HL-60/S4 (cell line): Measurements from ENCODE around the gene ARSG.

Experiments
- in situ Hi-C: fragments of 300-500 bp; cut with MboI; formaldehyde crosslinking; loops from 2 replicates; pipeline ENCODE4 v1.14.3; 2022; ENCODE audit warnings: low sequenced_read_pairs

ARSG gene

DNA sequence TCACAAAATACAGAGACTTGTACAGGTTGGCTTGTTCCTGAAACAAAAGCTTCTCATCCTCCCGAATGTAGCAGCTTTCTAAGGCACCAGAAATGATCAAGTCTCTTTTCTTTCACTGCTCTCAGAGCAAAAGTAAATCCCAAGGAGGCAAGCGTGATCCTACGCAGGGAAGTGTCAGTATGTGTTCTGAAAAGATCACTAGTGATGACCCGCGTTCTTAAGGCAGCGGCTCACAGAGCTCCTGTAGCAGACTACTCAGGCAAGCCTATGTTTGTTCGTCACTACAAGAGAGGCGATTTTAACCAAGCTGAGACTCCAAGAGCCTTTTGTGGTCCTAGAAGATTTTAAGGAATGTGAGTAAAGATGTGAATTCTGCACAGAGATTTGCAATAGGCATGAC, 131.5 kb downstream of the ARSG start:
- in situ Hi-C loops: no loop called here

DNA sequence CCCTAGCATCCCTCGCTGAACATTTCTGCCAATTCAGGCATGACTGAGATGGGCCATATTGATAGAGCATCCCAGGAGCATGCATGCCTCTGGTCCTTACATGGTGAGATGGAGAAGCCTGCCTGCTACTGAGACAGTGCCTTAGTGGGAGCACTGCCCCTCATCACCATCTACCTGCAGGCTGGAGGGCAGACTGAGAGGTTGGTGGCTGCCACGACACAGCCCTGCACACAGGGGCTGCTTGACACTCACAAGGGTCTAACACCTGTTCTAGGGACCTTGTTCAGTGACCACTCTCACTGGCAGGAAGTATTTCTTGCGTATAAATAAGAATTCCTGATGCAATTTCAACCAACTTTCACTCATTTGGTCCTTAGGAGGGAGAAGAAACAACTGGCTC, 132.0 kb downstream of the ARSG start:
- in situ Hi-C loops: no loop called here

DNA sequence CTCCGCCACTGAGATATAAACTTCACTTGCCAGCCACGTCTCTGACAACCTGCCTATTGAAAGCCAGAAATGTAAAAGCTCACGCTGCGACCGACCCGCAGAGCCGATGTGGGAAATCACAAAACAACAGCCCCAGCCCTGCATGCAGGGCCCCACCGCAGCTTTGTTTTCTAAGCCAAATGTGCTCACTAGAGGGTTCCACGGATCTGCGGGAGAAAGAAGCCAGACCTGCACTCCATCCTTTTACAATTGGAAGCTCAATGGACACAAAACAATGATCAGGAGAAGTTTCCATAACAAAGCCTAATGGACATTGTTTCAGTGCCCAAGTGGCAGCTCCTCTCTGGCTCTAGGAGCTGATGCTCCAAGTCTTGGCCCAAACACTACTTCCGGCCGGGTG, 132.9 kb downstream of the ARSG start:
- in situ Hi-C loops: no loop called here

GRCh38 chr17:68424861-68425260, 133.6 kb downstream of the ARSG start:
- in situ Hi-C loops: no loop called here

- in situ Hi-C loops: no loop called here
Observed at GRCh38 chr17:68425979-68426378, 134.7 kb downstream of the ARSG start.

GRCh38 chr17:68427575-68427974, 136.3 kb downstream of the ARSG start:
- in situ Hi-C loops: no loop called here

- in situ Hi-C loops: no loop called here
Observed at GRCh38 chr17:68428498-68429172, 137.3 kb downstream of the ARSG start.

GRCh38 chr17:68429881-68430280, 138.6 kb downstream of the ARSG start:
- in situ Hi-C loops: loop anchor here (10.0 kb wide), 1 partner anchor 165 kb away; no protein-coding TSS in a partner anchor

DNA sequence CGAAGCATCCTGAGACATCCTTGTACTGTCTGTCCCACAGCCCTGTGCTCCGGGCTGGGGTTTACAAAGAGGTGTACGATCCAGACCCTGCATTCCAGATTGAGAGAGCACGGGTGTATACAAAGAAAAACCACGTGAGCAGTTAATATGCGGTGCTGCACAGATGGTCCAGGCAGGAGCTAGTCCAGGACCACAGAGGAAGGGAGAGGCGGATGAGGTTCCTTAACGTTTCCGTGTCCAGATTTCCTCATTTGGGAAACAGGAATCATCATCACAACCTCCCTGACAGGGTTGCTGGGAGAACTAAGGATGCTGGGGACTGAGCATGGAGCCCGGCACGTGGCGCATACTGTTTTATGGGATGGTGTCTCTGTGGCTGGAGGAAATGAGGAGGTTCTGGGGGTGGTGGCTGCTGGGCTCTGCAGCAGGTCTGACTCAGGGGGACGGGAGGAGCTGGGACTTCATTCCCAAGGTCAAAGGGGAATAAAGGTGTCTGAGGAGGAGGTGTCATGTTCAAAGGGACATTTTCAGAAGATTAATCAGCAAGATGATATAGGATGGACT, 139.8 kb downstream of the ARSG start:
- in situ Hi-C loops: loop anchor here (10.0 kb wide), 1 partner anchor 166 kb away; no protein-coding TSS in a partner anchor

DNA sequence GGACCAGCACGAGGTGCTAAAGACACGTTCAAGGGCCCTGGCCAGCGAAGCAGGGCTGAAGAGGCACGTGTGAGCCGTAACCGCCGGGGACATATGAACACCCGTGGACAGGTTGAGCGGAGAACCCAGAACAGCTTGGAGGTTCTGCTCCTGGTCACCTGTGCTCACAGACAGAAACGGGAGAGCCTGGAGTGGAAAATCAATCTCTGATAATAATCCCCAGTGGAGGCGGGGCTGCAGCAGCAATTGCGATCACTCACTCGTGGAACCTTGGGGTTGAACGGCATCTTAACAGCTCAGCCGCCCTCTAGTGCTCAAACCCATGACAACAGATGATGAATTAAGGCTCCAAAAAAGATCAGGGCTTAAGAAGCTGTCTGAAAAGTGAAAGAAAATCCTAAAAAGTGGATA, 140.4 kb downstream of the ARSG start:
- in situ Hi-C loops: loop anchor here (10.0 kb wide), 1 partner anchor 167 kb away; no protein-coding TSS in a partner anchor

DNA sequence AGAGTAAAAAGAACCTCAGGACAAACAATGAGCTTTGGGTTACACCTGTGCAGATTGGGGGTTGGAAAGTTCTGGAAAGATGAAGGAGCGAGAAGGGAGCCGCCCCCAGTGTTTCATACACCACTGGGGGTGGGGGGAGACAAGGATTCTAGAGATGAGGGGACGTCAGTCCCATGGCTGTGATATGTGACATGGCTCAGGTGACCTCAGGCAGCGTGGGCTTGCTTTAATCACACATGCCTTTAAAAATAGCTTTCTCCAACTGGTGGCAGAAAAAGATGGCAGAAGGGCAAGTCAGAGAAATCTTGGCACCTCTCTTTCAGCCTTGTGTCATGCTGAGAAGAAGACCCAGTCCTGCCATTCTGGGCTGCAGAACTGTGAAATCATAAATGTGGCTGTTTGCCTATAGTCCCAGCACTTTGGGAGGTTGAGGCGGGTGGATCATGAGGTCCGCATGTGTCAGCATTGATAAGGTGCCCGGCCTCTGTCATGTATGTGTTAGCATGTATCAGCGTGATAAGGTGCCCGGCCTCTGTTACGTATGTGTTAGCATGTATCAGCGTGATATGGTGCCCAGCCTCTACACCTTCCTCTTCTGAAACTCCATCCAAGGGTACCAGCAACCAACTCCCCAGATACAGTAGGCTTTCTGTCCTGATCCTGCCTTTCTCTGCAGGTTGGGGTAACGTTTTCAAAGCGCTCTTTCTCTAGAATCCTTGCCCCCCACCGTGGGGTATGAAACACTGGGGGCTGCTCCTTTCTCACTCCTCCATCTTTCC, 141.0 kb downstream of the ARSG start:
- in situ Hi-C loops: loop anchor here (10.0 kb wide), 1 partner anchor 167 kb away; no protein-coding TSS in a partner anchor

DNA sequence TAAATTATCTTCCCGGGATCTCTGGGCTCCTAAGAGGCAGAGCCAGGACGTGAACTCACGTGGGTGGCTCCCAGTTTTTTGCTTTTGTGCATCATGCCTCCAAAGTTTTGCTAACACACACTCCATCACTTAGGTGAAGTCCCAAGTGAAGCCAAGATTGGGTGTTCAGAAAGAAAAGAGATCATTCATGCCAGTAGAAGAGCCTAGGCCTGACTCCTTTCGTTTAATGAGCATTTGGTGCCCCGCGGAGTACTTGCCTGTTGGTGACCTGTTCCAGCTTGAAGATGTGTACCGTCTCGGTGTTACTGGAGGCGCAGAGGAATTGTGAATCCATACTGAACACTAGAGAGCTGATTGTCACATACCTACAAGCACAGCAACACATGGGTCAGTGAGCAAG, 141.9 kb downstream of the ARSG start:
- in situ Hi-C loops: loop anchor here (10.0 kb wide), 1 partner anchor 168 kb away; no protein-coding TSS in a partner anchor

DNA sequence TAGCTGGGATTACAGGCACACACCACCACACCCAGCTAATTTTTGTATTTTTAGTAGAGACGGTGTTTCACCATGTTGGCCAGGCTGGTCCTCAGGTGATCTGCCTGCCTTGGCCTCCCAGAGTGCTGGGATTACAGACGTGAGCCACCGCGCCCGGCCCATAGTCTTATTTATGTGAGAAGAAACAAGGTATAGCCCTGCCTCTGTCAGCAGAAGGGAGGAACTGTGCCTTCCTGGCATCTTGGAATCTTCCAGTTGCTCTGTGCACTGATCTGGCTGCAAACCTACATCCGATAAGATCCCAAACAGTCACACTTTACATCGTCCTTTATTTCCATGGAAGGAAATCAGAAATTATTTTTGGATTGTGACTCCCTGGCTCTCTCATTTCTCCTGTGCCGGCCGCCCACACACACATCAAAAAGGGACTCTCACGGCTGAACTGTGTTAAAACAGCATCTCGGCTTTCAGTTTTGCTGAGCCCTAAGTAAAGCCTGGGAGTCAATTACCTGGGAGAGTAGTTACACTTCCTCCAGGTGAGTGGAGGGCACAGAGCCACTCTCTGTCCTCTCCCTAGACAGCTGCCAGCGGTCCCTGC, 142.7 kb downstream of the ARSG start:
- in situ Hi-C loops: loop anchor here (10.0 kb wide), 1 partner anchor 169 kb away; no protein-coding TSS in a partner anchor

DNA sequence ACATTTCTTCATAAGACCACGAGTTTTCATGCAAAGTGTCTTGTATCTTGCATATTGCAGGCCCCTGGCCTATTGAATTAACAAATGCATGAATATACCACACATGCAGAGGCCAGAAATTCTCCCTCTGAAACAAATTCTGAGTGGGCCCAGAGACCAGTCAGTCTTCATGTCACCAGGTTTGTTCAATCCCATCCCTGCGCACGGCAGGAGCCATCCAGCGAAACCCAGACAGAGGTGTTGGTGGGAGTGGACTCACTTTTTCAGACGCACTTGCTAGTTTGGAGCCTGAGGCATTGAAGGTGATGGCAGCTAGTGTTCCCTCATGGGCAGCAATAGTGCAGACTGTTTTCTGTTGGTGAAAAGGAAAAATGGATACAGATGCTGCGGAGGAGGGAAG, 144.1 kb downstream of the ARSG start:
- in situ Hi-C loops: loop anchor here (10.0 kb wide), 1 partner anchor 171 kb away; no protein-coding TSS in a partner anchor

DNA sequence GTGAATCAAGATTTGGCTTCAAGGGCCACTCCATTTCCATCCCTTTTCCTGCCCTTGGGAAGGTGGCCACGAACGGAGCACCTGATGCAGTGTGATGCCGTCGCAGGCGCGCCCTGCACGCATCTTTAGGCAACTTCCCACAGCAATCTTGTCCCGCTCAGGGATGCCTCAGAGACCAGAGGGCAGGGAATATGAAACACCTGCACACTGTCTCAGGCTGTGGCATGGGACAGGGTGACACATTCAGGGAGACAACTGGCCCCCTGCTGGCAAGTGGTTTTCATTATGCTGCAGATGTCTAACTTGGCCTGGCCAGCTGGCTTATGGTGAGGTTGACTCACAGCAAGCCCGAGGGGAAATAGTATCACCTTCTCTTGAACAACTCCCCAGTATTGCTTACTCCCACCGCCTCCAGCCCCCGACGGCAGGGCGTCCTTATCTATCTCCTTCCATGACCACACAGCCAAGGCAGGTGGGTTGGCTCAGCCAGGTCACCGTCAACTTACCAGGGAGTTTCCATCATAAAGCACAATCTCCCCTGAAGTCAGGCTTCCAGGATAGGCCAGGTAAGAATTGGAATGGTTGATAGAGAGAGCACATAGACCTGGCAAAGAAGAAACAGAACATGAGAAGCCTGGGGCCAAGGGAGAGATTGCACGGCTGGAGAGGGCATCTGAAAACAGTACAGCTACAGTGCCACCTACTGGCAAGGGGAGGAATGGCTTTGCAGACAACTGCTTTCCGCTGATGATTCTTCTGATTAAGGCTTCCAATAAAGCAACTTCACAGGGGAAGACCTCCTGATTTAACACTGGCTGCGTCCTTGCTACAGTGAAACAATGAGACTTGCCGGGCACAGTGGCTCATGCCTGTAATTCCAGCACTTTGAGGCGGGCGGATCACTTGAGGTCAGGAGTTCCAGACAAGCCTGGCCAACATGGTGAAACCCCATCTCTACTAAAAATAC, 144.9 kb downstream of the ARSG start:
- in situ Hi-C loops: loop anchor here (10.0 kb wide), 1 partner anchor 171 kb away; no protein-coding TSS in a partner anchor

GRCh38 chr17:68437979-68438822, 146.9 kb downstream of the ARSG start:
- in situ Hi-C loops: loop anchor here (10.0 kb wide), 1 partner anchor 173 kb away; no protein-coding TSS in a partner anchor

GRCh38 chr17:68439656-68440290, 148.5 kb downstream of the ARSG start:
- in situ Hi-C loops: loop anchor here (10.0 kb wide), 1 partner anchor 175 kb away; no protein-coding TSS in a partner anchor

DNA sequence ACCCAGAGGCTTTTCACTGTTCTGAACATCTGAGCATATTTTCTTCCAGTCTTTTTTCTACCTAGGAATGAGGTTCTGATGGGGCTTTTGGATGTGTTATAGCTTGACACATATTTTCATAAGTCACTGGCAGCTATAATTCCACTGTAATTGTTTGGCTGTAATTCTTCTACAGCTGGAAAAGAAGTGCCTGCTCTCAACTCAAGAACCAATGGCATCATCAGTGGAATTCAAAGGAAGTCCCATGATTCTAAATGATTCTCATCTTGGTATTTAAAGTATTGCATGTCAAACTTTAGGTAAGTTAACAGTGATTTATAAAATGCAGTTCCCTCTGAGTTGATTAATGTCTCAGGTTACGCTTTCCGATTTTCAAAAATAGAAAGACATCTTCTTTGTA, 149.2 kb downstream of the ARSG start:
- in situ Hi-C loops: no loop called here
